ENCODE data around the gene ROBO1.

- TF ChIP-seq KAT2B (IDR thresholded peaks at IDR 0.05; ENCODE audit: borderline replicate concordance, low read depth, low read length) (no peak), ATF7 (IDR thresholded peaks at IDR 0.05) (no peak), ATF7 (CRISPR knock-in tag; IDR thresholded peaks at IDR 0.05) (no peak), CEBPG (CRISPR knock-in tag; IDR thresholded peaks at IDR 0.05) (no peak), EP300 (IDR thresholded peaks at IDR 0.05; ENCODE audit: low read depth in 2 of 2, low read length in 2 of 2) (no peak), EP300 (CRISPR knock-in tag; IDR thresholded peaks at IDR 0.05; ENCODE audit: borderline replicate concordance) (no peak), HMGXB3 (CRISPR knock-in tag; IDR thresholded peaks at IDR 0.05; ENCODE audit: borderline replicate concordance) (no peak), POLR2A (IDR thresholded peaks at IDR 0.05; ENCODE audit: insufficient read depth in 1 of 2, low read depth in 2 of 2, low read length in 2 of 2) (no peak), ZFP37 (CRISPR knock-in tag; IDR thresholded peaks at IDR 0.05; ENCODE audit: borderline replicate concordance) (no peak), GABPA (IDR thresholded peaks at IDR 0.05; ENCODE audit: low read depth, low read length) (no peak), GABPA (CRISPR knock-in tag; IDR thresholded peaks at IDR 0.05; ENCODE audit: low read depth) (no peak), ARID3A (IDR thresholded peaks at IDR 0.05; ENCODE audit: low read depth, low read length) (no peak), YY1 (IDR thresholded peaks at IDR 0.05; ENCODE audit: insufficient read depth, insufficient replicate concordance, low read depth, low read length) (no peak)
Observed at GRCh38 chr3:78762121-78762520, 1005.7 kb downstream of the ROBO1 start.
